PFSK-1 (cell line): Measurements from ENCODE around the gene ZNF408.

Source experiments
- FOXP2 ChIP-seq: optimal IDR thresholded peaks from 2 replicates; pipeline ENCODE3; 2011; ENCODE audit warnings: borderline replicate concordance, control low read depth, inconsistent platforms; ENCODE audit not compliant: insufficient read depth; ENCODE audit errors: extremely low read length, extremely low read depth
- POLR2AphosphoS5 ChIP-seq: IDR thresholded peaks from 2 replicates; pipeline ENCODE4 v1.6.1; 2012; ENCODE audit warnings: low read depth, mild to moderate bottlenecking, control low read depth, low read length, moderate library complexity
- REST ChIP-seq, 2 experiments: IDR thresholded peaks; 2 replicates each; pipeline versions ENCODE4 v1.6.1 to v1.8.0; 2011 to 2012; ENCODE audit warnings: low read depth in 2 of 2, low read length in 2 of 2, control low read depth in 1 of 2, inconsistent platforms in 1 of 2, mild to moderate bottlenecking in 1 of 2, moderate library complexity in 1 of 2; ENCODE audit not compliant: insufficient read depth in 1 of 2
- SIN3A ChIP-seq: IDR thresholded peaks from 2 replicates; pipeline ENCODE4 v1.6.1; 2012; ENCODE audit warnings: mild to moderate bottlenecking, low read length, moderate library complexity, borderline replicate concordance; ENCODE audit not compliant: insufficient read depth
- TAF1 ChIP-seq: IDR thresholded peaks from 2 replicates; pipeline ENCODE4 v1.6.1; 2012; ENCODE audit warnings: low read length, control low read depth, borderline replicate concordance; ENCODE audit not compliant: insufficient read depth

ZNF408 gene

DNA sequence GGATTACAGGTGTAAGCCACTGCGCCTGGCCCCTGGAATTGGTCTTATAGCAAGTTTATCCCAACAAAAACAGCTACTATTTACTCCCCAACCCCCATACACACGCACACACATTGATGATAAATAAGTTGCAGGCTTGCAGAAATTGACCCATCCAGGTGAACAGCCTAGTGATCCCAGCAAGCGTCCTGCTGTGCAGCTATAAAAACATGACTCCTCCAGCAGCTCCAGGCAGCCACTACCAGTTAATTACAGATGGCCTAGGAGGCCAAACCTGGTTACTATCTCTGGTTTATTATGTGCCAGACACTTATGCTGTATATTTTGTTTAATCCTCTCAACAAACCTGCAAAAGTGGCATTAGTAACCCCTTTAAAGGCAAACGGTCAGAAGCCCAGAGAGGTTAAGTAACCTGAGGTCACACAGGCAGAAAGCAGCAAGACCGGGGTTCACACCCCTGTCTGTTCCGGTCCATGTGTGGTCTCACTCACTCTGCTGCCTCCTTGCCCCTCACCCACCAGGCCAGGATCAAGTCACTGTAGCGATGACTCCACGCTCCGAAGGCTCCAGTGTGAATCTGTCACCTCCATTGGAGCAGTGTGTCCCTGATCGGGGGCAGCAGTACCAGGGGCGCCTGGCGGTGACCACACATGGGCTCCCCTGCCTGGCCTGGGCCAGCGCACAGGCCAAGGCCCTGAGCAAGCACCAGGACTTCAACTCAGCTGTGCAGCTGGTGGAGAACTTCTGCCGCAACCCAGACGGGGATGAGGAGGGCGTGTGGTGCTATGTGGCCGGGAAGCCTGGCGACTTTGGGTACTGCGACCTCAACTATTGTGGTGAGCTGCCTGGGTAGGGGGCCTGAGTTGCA lies 24.7 kb downstream of the ZNF408 start:
- TF ChIP-seq FOXP2 (no peak), REST (IDR thresholded peaks at IDR 0.05; ENCODE audit: insufficient read depth in 1 of 2, low read depth in 2 of 2, low read length in 2 of 2) (no peak)

DNA sequence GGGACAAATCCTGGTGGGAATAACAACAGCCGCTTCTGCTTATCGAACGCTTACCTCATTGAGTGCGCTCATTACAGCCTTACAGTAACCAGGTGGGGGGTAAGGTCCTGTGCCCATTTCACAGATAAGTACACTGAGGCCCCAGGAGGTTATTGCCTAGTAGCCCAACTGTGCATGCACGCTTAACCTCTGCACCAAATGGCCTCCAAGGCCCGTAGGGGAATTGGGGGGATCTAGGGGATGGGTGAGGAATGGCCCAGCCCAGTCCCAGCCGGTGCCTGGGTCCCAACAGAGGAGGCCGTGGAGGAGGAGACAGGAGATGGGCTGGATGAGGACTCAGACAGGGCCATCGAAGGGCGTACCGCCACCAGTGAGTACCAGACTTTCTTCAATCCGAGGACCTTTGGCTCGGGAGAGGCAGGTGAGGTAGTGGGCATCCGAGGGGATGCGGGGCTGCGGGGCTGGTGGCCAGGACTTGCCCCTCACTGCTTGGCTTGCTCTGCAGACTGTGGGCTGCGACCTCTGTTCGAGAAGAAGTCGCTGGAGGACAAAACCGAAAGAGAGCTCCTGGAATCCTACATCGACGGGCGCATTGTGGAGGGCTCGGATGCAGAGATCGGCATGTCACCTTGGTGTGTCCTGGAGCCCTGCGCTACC lies 25.5 kb downstream of the ZNF408 start:
- no peak for TF ChIP-seq TAF1
- no peak for TF ChIP-seq SIN3A
- TF ChIP-seq REST (IDR thresholded peaks at IDR 0.05; ENCODE audit: insufficient read depth in 1 of 2, low read depth in 2 of 2, low read length in 2 of 2) = no peak
- TF ChIP-seq POLR2AphosphoS5 = no peak
- TF ChIP-seq FOXP2 = no peak

DNA sequence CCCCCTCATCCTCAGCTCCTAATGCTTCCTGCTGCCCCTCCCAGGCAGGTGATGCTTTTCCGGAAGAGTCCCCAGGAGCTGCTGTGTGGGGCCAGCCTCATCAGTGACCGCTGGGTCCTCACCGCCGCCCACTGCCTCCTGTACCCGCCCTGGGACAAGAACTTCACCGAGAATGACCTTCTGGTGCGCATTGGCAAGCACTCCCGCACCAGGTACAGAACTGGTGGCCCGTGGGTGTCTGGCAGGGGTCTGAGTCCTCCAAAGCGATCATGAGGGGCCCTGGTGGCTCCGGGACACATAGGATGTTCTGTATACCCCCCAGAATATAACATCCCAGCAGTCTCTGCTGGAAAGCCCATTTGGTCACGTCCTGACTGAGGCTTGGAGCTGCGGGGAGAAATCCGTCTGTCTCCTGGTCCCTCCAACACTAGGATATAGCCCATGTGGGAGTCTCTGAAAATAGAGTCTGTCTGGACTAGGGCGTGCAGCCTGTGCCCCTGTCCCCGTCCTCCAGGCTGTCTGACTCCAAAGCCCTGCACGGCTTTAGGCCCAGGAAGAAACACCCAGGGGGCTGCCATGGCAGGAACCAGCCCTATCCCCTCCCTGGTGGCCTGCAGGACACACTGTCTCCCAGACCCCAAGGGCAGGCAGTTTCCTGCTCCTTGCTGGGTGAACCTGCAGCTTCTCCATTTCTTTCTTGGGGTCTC lies 27.3 kb downstream of the ZNF408 start:
- TF ChIP-seq TAF1 (no peak), REST (IDR thresholded peaks at IDR 0.05; ENCODE audit: insufficient read depth in 1 of 2, low read depth in 2 of 2, low read length in 2 of 2) (no peak), POLR2AphosphoS5 (no peak), SIN3A (no peak), FOXP2 (no peak)

DNA sequence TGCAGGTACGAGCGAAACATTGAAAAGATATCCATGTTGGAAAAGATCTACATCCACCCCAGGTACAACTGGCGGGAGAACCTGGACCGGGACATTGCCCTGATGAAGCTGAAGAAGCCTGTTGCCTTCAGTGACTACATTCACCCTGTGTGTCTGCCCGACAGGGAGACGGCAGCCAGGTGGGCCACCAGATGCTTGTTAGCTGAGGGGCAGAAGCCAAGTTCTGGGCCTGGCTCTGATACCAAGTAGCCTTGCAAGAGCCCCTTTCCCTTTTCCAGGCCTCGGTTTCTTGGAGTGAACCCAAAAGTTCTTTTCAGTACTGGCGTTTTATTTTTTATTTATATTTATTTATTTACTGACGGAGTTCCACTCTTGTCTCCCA lies 27.8 kb downstream of the ZNF408 start:
- no peak for TF ChIP-seq TAF1
- no peak for TF ChIP-seq REST (IDR thresholded peaks at IDR 0.05; ENCODE audit: insufficient read depth in 1 of 2, low read depth in 2 of 2, low read length in 2 of 2)
- no peak for TF ChIP-seq POLR2AphosphoS5
- no peak for TF ChIP-seq SIN3A
- no peak for TF ChIP-seq FOXP2
